Left colon (tissue), 2 donors: ENCODE data around the gene CATSPER3. TPM values are rescaled to one million over a fixed set of nuclear protein-coding genes. Genes with fewer than 3 reads are reported as not detected.

ENCODE experiments used
- ATAC-seq: fragments of 200-7000 bp; cut with Tn5 transposase; one replicate; pipeline ENCODE4 v1.9.1; 2020; ENCODE audit warnings: mild to moderate bottlenecking, moderate library complexity
- DNase-seq, 2 donors: peaks; one replicate each; pipeline ENCODE4 v3.0.0-alpha.2; 2020
- intact Hi-C, 2 donors: fragments of 100-400 bp; cut with DNase I in 1 of 2; cut with micrococcal nuclease in 1 of 2; formaldehyde crosslinking; loops; one replicate each; pipeline versions ENCODE4 v1.11.2 to v1.14.0; 2022; cut with DNase I, micrococcal nuclease
- total RNA-seq, 2 donors: library from RNA; stranded (reverse); fragmentation: NEBNext Ultra II Directional; extraction: Animal tissue kit (Norgen Biotek cat#: 25700); gene quantifications; one replicate each; pipeline ENCODE4 v1.2.1, GENCODE V29; 2021
- donor health status: DM: no; HTN: no; CAD: no.
- donor health status: DM: yes; HTN: yes; CAD: no.

Gene CATSPER3
- total RNA-seq, 2 donors from 2014 or later: 0.70 to 1.1 TPM

GRCh38 chr5:135007749-135008363 is 40.1 kb downstream of the CATSPER3 start:
- intact Hi-C loops: no loop called here
- DNase-seq (no peak), ATAC-seq (no peak)

- no peak for ATAC-seq
- intact Hi-C loops: no loop called here
- no peak for DNase-seq
These were observed 40.8 kb downstream of the CATSPER3 start for GRCh38 chr5:135008556-135008955.

DNA sequence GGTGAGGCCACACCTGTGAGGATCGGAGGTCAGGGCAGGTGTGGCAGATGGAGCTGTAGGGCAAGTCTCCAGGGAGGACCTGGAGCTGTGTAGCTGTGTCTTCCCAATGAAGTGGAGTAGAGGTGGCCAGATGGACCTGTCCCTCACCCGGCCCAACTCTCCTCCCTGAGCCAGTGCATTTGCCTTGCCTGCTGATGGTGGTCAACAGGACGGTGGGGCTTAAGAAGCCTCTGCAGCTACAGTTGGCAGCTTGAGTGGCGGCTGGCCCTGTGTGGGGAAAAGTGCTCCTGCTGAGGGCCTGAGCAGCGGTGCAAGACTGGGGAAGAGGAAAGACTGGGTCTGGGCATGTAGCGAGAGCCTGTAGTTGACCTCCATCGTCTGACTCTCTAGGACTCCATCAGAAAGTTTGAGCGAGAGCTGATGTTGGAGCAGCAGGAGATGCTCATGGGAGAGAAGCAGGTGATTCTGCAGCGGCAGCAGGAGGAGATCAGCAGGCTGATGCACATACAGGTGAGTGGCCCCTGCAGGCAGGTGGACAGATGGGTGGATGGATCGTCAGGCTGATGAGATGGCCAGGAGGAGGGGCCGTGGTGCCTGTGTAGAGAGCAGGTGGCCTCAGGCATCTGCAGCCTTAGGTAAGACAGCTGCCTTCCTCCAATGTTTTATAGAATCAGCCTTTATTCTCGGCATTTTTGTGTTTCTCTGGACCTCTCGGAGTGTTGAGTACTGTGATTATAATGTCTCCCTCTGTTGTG is 41.5 kb downstream of the CATSPER3 start:
- no peak for DNase-seq
- intact Hi-C loops: no loop called here
- ATAC-seq: no peak

DNA sequence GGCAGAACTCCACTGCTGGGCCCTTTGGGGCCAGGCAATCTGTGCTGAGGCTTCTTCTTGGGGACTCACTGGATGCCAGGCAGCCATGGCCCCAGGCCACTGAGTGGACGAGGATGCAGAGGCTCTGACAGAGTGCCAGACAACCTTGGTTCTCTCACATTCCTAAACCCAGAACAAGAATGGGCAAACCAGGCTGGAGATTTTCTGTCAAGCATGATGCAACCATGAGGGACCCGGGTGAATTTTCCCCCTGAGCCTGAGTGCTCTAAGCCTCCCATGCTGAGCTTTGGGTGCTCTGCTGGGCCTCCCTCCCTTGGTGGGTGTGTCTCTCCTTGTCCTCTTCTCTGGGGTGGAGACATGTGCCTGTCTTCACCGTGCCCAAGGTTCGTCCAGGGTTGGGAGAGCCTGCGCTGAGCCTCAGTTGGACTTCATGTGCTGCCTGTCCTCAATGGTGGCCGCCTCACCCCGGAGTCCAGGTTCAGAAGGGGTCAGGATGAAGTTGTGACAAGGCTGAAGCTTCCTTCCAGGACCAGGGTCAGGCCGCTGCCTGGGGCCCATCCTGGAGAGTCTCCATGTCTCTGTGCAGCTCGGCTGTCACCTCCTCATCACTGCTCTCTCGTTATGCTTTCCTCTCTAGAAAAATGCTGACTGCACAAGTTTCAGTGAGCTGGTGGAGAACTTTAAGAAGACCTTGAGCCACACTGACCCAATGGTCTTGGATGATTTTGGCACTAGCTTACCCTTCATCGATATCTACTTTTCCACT is 42.2 kb downstream of the CATSPER3 start:
- intact Hi-C loops: no loop called here

GRCh38 chr5:135010502-135011354 is 43.0 kb downstream of the CATSPER3 start:
- DNase-seq: no peak
- intact Hi-C loops: no loop called here
- no peak for ATAC-seq

More for the DNA sequence above, 42.2 kb downstream of the CATSPER3 start:
- ATAC-seq: no peak
- no peak for DNase-seq

GRCh38 chr5:135011355-135012032 is 43.8 kb downstream of the CATSPER3 start:
- ATAC-seq (no peak), DNase-seq (no peak)
- intact Hi-C loops: no loop called here

GRCh38 chr5:135012033-135012588 is 44.4 kb downstream of the CATSPER3 start:
- ATAC-seq: no peak
- intact Hi-C loops: no loop called here
- no peak for DNase-seq

GRCh38 chr5:135012951-135013391 is 45.3 kb downstream of the CATSPER3 start:
- ATAC-seq: no peak
- DNase-seq: no peak
- intact Hi-C loops: no loop called here

GRCh38 chr5:135013445-135013844 is 45.7 kb downstream of the CATSPER3 start:
- intact Hi-C loops: no loop called here
- no peak for DNase-seq
- no peak for ATAC-seq

DNA sequence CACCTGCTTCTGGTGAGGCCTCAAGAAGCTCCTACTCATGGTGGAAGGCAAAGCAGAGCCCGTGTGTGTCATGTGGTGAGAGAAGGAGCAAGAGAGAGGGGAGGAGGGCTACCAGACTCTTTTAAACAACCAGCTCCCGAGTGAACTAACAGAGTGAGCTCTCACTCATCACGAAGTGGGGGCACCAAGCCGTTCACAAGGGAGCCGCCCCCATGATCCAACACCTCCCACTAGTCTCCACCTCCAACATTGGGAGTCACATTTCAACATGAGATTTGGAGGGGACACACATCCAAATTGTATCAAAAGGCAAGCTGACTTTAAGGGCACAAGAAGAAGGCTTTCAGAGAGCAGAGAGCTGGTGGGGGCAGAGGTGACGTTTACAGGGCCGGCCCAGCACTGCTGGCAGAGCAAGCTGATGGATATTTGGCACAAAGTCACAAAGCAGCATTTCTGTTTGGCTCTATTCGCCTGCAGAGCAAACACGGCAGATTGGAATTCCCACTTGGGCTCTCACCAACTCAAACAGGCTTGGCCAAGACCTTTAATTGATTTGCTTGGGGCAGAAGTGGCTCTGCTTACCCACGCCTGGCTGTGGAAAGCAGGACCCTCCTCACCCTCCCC is 46.4 kb downstream of the CATSPER3 start:
- no peak for DNase-seq
- no peak for ATAC-seq
- intact Hi-C loops: no loop called here

GRCh38 chr5:135015942-135016341 is 48.2 kb downstream of the CATSPER3 start:
- DNase-seq: no peak

GRCh38 chr5:135016861-135017290 is 49.2 kb downstream of the CATSPER3 start:
- DNase-seq (no peak), ATAC-seq (peak; percentile 37)
- intact Hi-C loops: no loop called here

More at GRCh38 chr5:135015942-135016341, 48.2 kb downstream of the CATSPER3 start:
- no peak for ATAC-seq
- intact Hi-C loops: no loop called here

DNA sequence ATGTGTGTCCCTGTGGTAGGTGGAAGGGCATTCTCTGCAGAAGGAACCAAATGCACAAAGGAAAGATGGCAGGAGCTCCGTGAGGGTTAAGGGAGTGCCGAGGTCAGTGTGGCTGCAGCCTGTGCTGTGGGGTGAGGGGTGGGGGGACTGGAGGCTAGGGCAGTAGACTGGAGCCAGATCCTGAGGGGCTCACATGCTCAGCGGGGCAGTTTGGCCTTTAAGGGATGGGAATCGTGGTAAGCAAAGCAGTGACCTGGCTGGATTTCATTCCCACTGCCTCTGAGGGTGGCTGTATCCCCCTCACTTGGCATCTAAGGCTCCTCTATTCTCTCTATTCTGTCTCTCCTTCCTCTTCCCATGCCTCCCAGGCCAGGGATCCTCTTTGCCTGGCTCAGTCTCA is 50.8 kb downstream of the CATSPER3 start:
- DNase-seq (no peak), ATAC-seq (no peak)
- intact Hi-C loops: no loop called here

- no peak for DNase-seq
- ATAC-seq: no peak
- intact Hi-C loops: no loop called here
These were observed 51.6 kb downstream of the CATSPER3 start for GRCh38 chr5:135019314-135019713.

GRCh38 chr5:135020111-135020895 is 52.6 kb downstream of the CATSPER3 start:
- peak in 1 of 2 donors; percentile 10 for DNase-seq
- ATAC-seq: no peak
- intact Hi-C loops: no loop called here

DNA sequence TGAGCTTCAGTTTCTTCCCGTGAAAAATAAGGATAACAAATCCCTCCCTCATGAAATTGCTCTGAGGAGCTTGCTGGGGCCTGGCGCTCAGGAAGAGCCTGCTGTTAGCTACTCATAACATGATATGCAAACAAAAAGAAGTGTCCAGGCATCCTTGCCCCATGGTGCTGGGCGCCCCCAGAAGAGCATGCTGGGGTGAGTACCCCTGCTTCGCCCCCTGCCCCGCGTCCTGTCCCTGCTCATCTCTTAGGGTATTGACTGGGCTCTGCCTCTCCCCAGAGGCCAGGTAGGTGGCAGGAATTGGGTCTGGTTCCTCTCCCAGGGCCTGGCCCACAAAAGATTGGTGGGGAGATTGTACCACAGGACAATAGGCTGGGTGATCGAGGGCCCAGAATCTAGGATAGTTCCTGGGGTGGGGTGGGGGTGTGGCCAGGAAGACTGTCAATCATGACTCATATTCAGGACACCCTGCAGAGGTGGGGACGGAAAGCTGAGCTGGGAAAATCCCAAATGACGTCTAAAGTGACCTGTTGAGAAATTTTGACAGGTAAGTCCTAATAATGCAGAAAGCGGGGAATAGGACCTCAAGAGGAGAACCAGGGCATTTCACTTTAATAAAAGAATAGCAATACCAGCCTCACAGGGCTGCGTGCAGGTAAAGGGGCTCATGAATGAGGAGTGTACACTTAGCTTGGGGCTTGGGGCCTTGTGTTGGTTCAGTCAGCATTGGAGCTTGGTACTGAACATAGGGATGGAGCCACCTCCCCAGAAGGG is 57.4 kb downstream of the CATSPER3 start:
- DNase-seq: peak in 1 of 2 donors; percentile 18
- intact Hi-C loops: no loop called here
- ATAC-seq: no peak
